Nephron progenitor cell (in vitro differentiated cells): ENCODE results near the gene GJD4.

ENCODE experiments used
- DNase-seq: peaks from one replicate; pipeline ENCODE4 v3.0.0; 2021
- H3K27ac Mint-ChIP-seq: 2 replicates; pipeline ENCODE4 v1.8.0; 2021; ENCODE audit warnings: mild to moderate bottlenecking, moderate library complexity, mixed read lengths
- H3K27me3 Mint-ChIP-seq: 2 replicates; pipeline ENCODE4 v1.8.0; 2021; ENCODE audit warnings: mild to moderate bottlenecking, low read depth, mixed read lengths; ENCODE audit not compliant: poor library complexity
- H3K36me3 Mint-ChIP-seq: 2 replicates; pipeline ENCODE4 v1.8.0; 2021; ENCODE audit warnings: low read depth, mixed read lengths
- H3K4me1 Mint-ChIP-seq: 2 replicates; pipeline ENCODE4 v1.8.0; 2021; ENCODE audit warnings: mixed read lengths
- H3K4me3 Mint-ChIP-seq: 2 replicates; pipeline ENCODE4 v1.8.0; 2021; ENCODE audit warnings: mild to moderate bottlenecking, moderate library complexity, mixed read lengths
- H3K9me3 Mint-ChIP-seq: 2 replicates; pipeline ENCODE4 v1.8.0; 2021; ENCODE audit warnings: mild to moderate bottlenecking, moderate library complexity, mixed read lengths
- CTCF ChIP-seq: fragments of 200-600 bp; sonication (generic); IDR thresholded peaks from 2 replicates; pipeline ENCODE4 v1.5.0; 2021; ENCODE audit warnings: antibody characterized with exemption

GJD4 gene

GRCh38 chr10:35650894-35651293 lies 45.8 kb downstream of the GJD4 start:
- Mint-ChIP-seq H3K36me3 (peaks cover 9% of the 10 kb centered on the region), H3K4me3 (no peak overlapping the region), H3K4me1 (no peaks in the 10 kb centered on the region), H3K9me3 (peaks cover 6% of the 10 kb centered on the region), H3K27ac (no peak overlapping the region), H3K27me3 (peaks cover 37% of the 10 kb centered on the region)
- TF ChIP-seq CTCF = no peak
- no peak for DNase-seq

- Mint-ChIP-seq H3K36me3 (peaks cover 1% of the 10 kb centered on the region), H3K27me3 (peaks cover 29% of the 10 kb centered on the region), H3K4me3 (no peak overlapping the region), H3K9me3 (no peaks in the 10 kb centered on the region), H3K27ac (no peak overlapping the region), H3K4me1 (no peaks in the 10 kb centered on the region)
- no peak for TF ChIP-seq CTCF
- no peak for DNase-seq
Measured at GRCh38 chr10:35652824-35653223, 47.7 kb downstream of the GJD4 start.

DNA sequence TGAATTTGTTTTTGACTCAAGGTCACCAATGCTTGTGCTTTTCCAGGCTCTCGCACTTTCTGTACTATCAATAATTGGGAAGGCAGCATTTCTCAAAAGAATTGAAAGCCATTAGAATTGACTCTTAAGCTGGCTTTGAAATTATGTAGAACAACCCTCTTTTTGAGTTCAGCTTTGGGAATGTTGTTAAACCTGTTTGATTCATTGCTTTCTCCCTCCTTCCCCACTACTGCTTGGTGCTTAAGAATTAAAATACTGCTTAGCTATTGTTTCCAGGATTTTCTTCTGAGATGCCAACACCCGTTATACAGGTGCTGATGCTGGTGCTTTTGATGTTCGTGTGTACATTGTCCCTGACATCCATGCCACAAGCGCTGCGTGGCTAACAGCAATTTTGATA lies 52.5 kb downstream of the GJD4 start:
- no peak for DNase-seq
- TF ChIP-seq CTCF = no peak
- no peaks in the 10 kb centered on the region for H3K36me3 Mint-ChIP-seq
- H3K27ac Mint-ChIP-seq = no peak overlapping the region
- H3K4me3 Mint-ChIP-seq = no peak overlapping the region
- H3K9me3 Mint-ChIP-seq = no peaks in the 10 kb centered on the region
- peaks cover 13% of the 10 kb centered on the region for H3K27me3 Mint-ChIP-seq
- no peaks in the 10 kb centered on the region for H3K4me1 Mint-ChIP-seq
